LHCN-M2 (cell line): ENCODE data around the gene CSRNP2. TPM values are rescaled to one million over a fixed set of nuclear protein-coding genes. Genes with fewer than 3 reads are reported as not detected.
"Not testable (repeated sequence)": the region's sequence is repeated elsewhere in the genome, so short reads cannot be mapped to it uniquely, and the experiment has no call there.

Experiments used
- DNase-seq: peaks from one replicate; pipeline ENCODE4 v3.0.0-alpha.2; 2012; ENCODE audit warnings: low read depth
- polyA plus RNA-seq: library from polyadenylated mRNA; unstranded; fragments of >200 nt; gene quantifications from one replicate; pipeline ENCODE4 v1.2.1, GENCODE V29; 2012; ENCODE audit warnings: missing spikeins
- total RNA-seq: library from RNA; depleted of rRNA; stranded (reverse); fragments of >200 nt; gene quantifications from 2 replicates; pipeline ENCODE4 v1.2.3, GENCODE V29; 2014; rRNA removed

The CSRNP2 gene
- 29.7 and 31.5 TPM in 2 replicates for total RNA-seq
- 15.0 TPM for polyA plus RNA-seq

- DNase-seq, result peak; percentile 94
These were observed at the start of gene CSRNP2 for GRCh38 chr12:51083126-51083833. Gene CSRNP2 (minus strand): TSS chr12:51083596. CDS start chr12:51076561, 7,035 bp downstream.

- peak; percentile 26 for DNase-seq
These were observed 49.3 kb upstream of the CSRNP2 start for GRCh38 chr12:51132693-51133092.

- no peak for DNase-seq
These were observed 48.5 kb upstream of the CSRNP2 start for GRCh38 chr12:51131745-51132521.

- DNase-seq, result peak; percentile 50
These were observed 45.5 kb upstream of the CSRNP2 start for GRCh38 chr12:51128919-51129318.

GRCh38 chr12:51127050-51127729 is 43.8 kb upstream of the CSRNP2 start:
- no peak for DNase-seq

GRCh38 chr12:51126297-51126696 is 42.9 kb upstream of the CSRNP2 start:
- DNase-seq, result peak; percentile 57

GRCh38 chr12:51124504-51124903 is 41.1 kb upstream of the CSRNP2 start:
- DNase-seq, result no peak

GRCh38 chr12:51122844-51123243 is 39.4 kb upstream of the CSRNP2 start:
- no peak for DNase-seq

- DNase-seq, result peak; percentile 54
These were observed 35.3 kb upstream of the CSRNP2 start for GRCh38 chr12:51118706-51119105.

- no peak for DNase-seq
These were observed 32.1 kb upstream of the CSRNP2 start for GRCh38 chr12:51115533-51115932.

GRCh38 chr12:51108136-51108535 is 24.7 kb upstream of the CSRNP2 start:
- DNase-seq, result no peak

- no peak for DNase-seq
These were observed 20.6 kb upstream of the CSRNP2 start for GRCh38 chr12:51103977-51104376.

GRCh38 chr12:51098611-51099010 is 15.2 kb upstream of the CSRNP2 start:
- peak; percentile 79 for DNase-seq

- no peak for DNase-seq
These were observed 7.4 kb upstream of the CSRNP2 start for GRCh38 chr12:51090705-51091229.

GRCh38 chr12:51087818-51088217 is 4.4 kb upstream of the CSRNP2 start:
- no peak for DNase-seq

GRCh38 chr12:51086933-51087332 is 3.5 kb upstream of the CSRNP2 start:
- no peak for DNase-seq

GRCh38 chr12:51085757-51086156 is 2.4 kb upstream of the CSRNP2 start:
- no peak for DNase-seq

GRCh38 chr12:51082561-51083125 is 753 bp downstream of the CSRNP2 start:
- DNase-seq, result peak; percentile 52

- no peak for DNase-seq
These were observed 2.0 kb downstream of the CSRNP2 start for GRCh38 chr12:51081421-51081820.

GRCh38 chr12:51080136-51080535 is 3.3 kb downstream of the CSRNP2 start:
- no peak for DNase-seq

GRCh38 chr12:51078866-51079265 is 4.5 kb downstream of the CSRNP2 start:
- DNase-seq, result not testable (repeated sequence)

GRCh38 chr12:51078346-51078745 is 5.0 kb downstream of the CSRNP2 start:
- DNase-seq, result not testable (repeated sequence)
